ENCODE results near the gene TTLL6.
A peak's percentile ranks its signal among the peaks of the same experiment; 100 is the strongest.

TTLL6 gene

DNA sequence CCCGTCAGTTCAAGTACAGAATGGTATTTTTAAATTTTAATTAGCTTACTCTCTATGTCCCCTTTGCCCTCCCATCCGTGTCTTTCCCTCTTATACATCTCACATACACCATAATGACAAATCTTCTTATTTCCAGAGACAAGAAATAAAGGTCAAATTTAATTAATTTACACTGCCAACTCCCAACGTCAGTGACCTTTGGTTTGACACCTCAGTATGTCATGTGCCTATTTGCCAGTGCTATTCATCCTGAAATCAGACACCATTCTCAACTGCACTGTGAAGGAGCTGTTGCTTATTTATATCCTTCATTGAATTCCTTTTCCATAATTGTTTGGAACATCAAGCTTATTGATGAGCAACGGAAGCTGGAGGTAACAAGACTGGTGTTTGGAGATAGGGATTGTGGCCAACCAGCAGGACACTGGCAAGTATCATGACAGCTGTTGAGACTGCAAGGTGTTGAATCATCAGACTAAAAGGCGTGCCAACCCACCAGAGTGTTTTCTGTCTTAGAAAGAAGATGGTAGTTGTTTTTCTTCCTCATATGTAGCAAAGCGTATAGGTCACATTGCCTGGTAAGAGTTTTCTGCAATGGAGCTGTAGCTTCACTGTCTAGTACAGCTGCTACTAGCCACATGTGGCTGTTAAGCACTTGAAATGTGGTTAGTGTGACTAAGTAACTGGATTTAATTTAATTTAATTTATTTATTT lies 26.3 kb upstream of the TTLL6 start:
- Histone ChIP-seq H3K79me2 (ENCODE audit: insufficient read depth, low read length) (peaks cover 26% of the 10 kb centered on the region), H3K27me3 (ENCODE audit: insufficient read depth, low read length, poor library complexity, severe bottlenecking) (no peaks in the 10 kb centered on the region), H3F3A (ENCODE audit: low read depth) (peaks cover 5% of the 10 kb centered on the region; the same call in 1 of the 2 replicates), H3K9ac (ENCODE audit: low read depth, low read length, poor library complexity, severe bottlenecking) (no peak overlapping the region), H2AFZ (ENCODE audit: low read length) (no peak overlapping the region), H3K9me2 (replicated peaks; ENCODE audit: low read depth, low read length) (no peaks in the 10 kb centered on the region), H3K4me1 (ENCODE audit: insufficient read depth, low read length, poor library complexity, severe bottlenecking) (peaks cover 27% of the 10 kb centered on the region), H4K20me1 (ENCODE audit: insufficient read depth, low read length, poor library complexity, severe bottlenecking) (no peaks in the 10 kb centered on the region), H3K36me3 (ENCODE audit: insufficient read depth, low read length) (peaks cover 20% of the 10 kb centered on the region; the same call in 1 of the 2 replicates), H3K4me3 (ENCODE audit: low read length, poor library complexity, severe bottlenecking) (no peak overlapping the region), H3K9me3 (ENCODE audit: insufficient read depth, low read depth, low read length) (no peaks in the 10 kb centered on the region), H3K4me2 (ENCODE audit: low read depth, low read length, poor library complexity, severe bottlenecking) (no peak overlapping the region)
- TF ChIP-seq EZH2phosphoT487 (IDR thresholded peaks at IDR 0.05; ENCODE audit: borderline replicate concordance) (no peak), CTCF (conservative IDR thresholded peaks at IDR 0.05; ENCODE audit: low read length) (no peak)

DNA sequence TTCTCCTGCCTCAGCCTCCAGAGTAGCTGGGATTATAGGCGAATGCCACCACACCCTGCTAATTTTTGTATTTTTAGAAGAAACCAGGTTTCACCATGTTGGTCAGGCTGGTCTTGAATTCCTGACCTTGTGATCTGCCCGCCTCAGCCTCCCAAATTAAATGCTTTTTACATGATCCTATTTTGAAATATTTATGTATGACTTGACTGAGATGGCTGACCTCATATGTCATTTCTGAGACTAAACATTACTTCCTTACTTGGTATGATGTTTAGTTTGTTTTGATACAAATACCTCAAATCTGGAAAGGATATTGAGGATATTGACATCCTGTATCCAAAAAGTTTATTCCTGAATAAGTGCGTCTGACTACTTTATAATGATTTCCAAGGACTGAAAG lies 25.7 kb upstream of the TTLL6 start:
- H3K4me3 ChIP-seq (ENCODE audit: low read length, poor library complexity, severe bottlenecking) = no peak overlapping the region
- no peaks in the 10 kb centered on the region for H3K9me3 ChIP-seq (ENCODE audit: insufficient read depth, low read depth, low read length)
- no peak overlapping the region for H3K9ac ChIP-seq (ENCODE audit: low read depth, low read length, poor library complexity, severe bottlenecking)
- peaks cover 15% of the 10 kb centered on the region; the same call in 1 of the 2 replicates for H3K36me3 ChIP-seq (ENCODE audit: insufficient read depth, low read length)
- no peak for TF ChIP-seq EZH2phosphoT487 (IDR thresholded peaks at IDR 0.05; ENCODE audit: borderline replicate concordance)
- TF ChIP-seq CTCF (conservative IDR thresholded peaks at IDR 0.05; ENCODE audit: low read length) = no peak
- H3K9me2 ChIP-seq (replicated peaks; ENCODE audit: low read depth, low read length) = no peaks in the 10 kb centered on the region
- no peaks in the 10 kb centered on the region for H3K27me3 ChIP-seq (ENCODE audit: insufficient read depth, low read length, poor library complexity, severe bottlenecking)
- peaks cover 26% of the 10 kb centered on the region for H3K79me2 ChIP-seq (ENCODE audit: insufficient read depth, low read length)
- H4K20me1 ChIP-seq (ENCODE audit: insufficient read depth, low read length, poor library complexity, severe bottlenecking) = no peaks in the 10 kb centered on the region
- H2AFZ ChIP-seq (ENCODE audit: low read length) = no peak overlapping the region
- peaks cover 29% of the 10 kb centered on the region for H3K4me1 ChIP-seq (ENCODE audit: insufficient read depth, low read length, poor library complexity, severe bottlenecking)
- peaks cover 10% of the 10 kb centered on the region; the same call in 1 of the 2 replicates for H3F3A ChIP-seq (ENCODE audit: low read depth)
- H3K4me2 ChIP-seq (ENCODE audit: low read depth, low read length, poor library complexity, severe bottlenecking) = no peak overlapping the region

GRCh38 chr17:48841395-48841831 lies 24.4 kb upstream of the TTLL6 start:
- Histone ChIP-seq H3K4me3 (ENCODE audit: low read length, poor library complexity, severe bottlenecking) (peak overlapping the region; percentile 59), H3K4me2 (ENCODE audit: low read depth, low read length, poor library complexity, severe bottlenecking) (peak overlapping the region; percentile 66), H3K9me2 (replicated peaks; ENCODE audit: low read depth, low read length) (no peaks in the 10 kb centered on the region), H3F3A (ENCODE audit: low read depth) (peaks cover 12% of the 10 kb centered on the region; the same call in 1 of the 2 replicates), H3K9ac (ENCODE audit: low read depth, low read length, poor library complexity, severe bottlenecking) (peak overlapping the region; percentile 39), H3K9me3 (ENCODE audit: insufficient read depth, low read depth, low read length) (no peaks in the 10 kb centered on the region), H3K79me2 (ENCODE audit: insufficient read depth, low read length) (peaks cover 31% of the 10 kb centered on the region), H3K4me1 (ENCODE audit: insufficient read depth, low read length, poor library complexity, severe bottlenecking) (peaks cover 38% of the 10 kb centered on the region), H2AFZ (ENCODE audit: low read length) (no peak overlapping the region), H3K36me3 (ENCODE audit: insufficient read depth, low read length) (peaks cover 14% of the 10 kb centered on the region; the same call in 1 of the 2 replicates), H4K20me1 (ENCODE audit: insufficient read depth, low read length, poor library complexity, severe bottlenecking) (no peaks in the 10 kb centered on the region), H3K27me3 (ENCODE audit: insufficient read depth, low read length, poor library complexity, severe bottlenecking) (no peaks in the 10 kb centered on the region)
- TF ChIP-seq CTCF (conservative IDR thresholded peaks at IDR 0.05; ENCODE audit: low read length) (no peak), EZH2phosphoT487 (IDR thresholded peaks at IDR 0.05; ENCODE audit: borderline replicate concordance) (no peak)

Measured in Loucy (cell line).